Heart right ventricle (tissue), 16 donors: ENCODE data around the gene CKAP2. TPM values are rescaled to one million over a fixed set of nuclear protein-coding genes. Genes with fewer than 3 reads are reported as not detected.

Experiments used
- ATAC-seq, 8 donors: fragments of 200-7000 bp; cut with Tn5 transposase; one replicate each; pipeline ENCODE4 v1.9.1; 2020; ENCODE audit warnings: mild to moderate bottlenecking in 8 of 8, moderate library complexity in 8 of 8, moderate number of reproducible peaks in 1 of 8
- DNase-seq, 2 donors: peaks; one replicate each; pipeline ENCODE4 v3.0.0-alpha.2; 2020
- H3K27ac ChIP-seq, 10 donors: fragments of 200-600 bp; sonication (generic) in 2 of 10; one replicate each; pipeline versions ENCODE4 v1.5.0 to v1.8.0; 2020 to 2022; ENCODE audit warnings: mild to moderate bottlenecking in 3 of 10
- H3K27me3 ChIP-seq, 7 donors: fragments of 200-600 bp; one replicate each; pipeline ENCODE4 v1.8.0; 2021 to 2022; ENCODE audit warnings: mild to moderate bottlenecking in 2 of 7
- H3K36me3 ChIP-seq, 9 donors: fragments of 200-600 bp; sonication (generic) in 1 of 9; one replicate each; pipeline versions ENCODE4 v1.5.0 to v1.8.0; 2020 to 2022; ENCODE audit warnings: mild to moderate bottlenecking in 2 of 9
- H3K4me1 ChIP-seq, 9 donors: fragments of 200-600 bp; sonication (generic) in 1 of 9; one replicate each; pipeline versions ENCODE4 v1.5.0 to v1.8.0; 2020 to 2022; ENCODE audit warnings: mild to moderate bottlenecking in 4 of 9
- H3K4me3 ChIP-seq, 10 donors: fragments of 200-600 bp; sonication (generic) in 2 of 10; one replicate each; pipeline versions ENCODE4 v1.5.0 to v1.8.0; 2020 to 2022; ENCODE audit warnings: mild to moderate bottlenecking in 7 of 10, moderate library complexity in 2 of 10
- H3K9me3 ChIP-seq, 11 donors: fragments of 200-600 bp in 10 of 11; sonication (generic) in 2 of 11; one replicate each; pipeline versions ENCODE4 v1.5.0 to v1.8.0; 2013 to 2022; ENCODE audit warnings: mild to moderate bottlenecking in 2 of 11, control low read depth in 1 of 11, moderate library complexity in 1 of 11
- WGBS, 2 donors: extraction: QIAGEN DNeasy Blood & Tissue Kit; methylation state at CpG; one replicate each; pipeline ENCODE4 v1.1.7; 2013; ENCODE audit warnings: inconsistent platforms in 1 of 2; 5-methylcytosine and 5-hydroxymethylcytosine counted together
- intact Hi-C, 10 donors: fragments of 100-400 bp; cut with DNase I; formaldehyde crosslinking; loops; one replicate each; pipeline versions ENCODE4 v1.11.1 to v1.14.2; 2022
- polyA plus RNA-seq, 2 donors: library from polyadenylated mRNA; stranded (reverse); fragments of 200-250 nt; gene quantifications; one replicate each; pipeline ENCODE4 v1.2.3, GENCODE V29; 2013
- total RNA-seq, 10 donors: library from RNA; stranded (reverse); fragmentation: NEBNext Ultra II Directional in 3 of 10; extraction: Animal tissue kit (Norgen Biotek cat#: 25700) in 3 of 10; gene quantifications; one replicate each; pipeline versions ENCODE4 v1.2.1 to v1.2.4, GENCODE V29; 2021 to 2023
- TF ChIP-seq, protein P1 (sequence below), 9 donors: fragments of 200-600 bp; sonication (generic) in 2 of 9; IDR thresholded peaks; one replicate each; pipeline versions ENCODE4 v1.5.0 to v1.8.0; 2021 to 2022; ENCODE audit warnings: antibody characterized with exemption in 9 of 9, mild to moderate bottlenecking in 5 of 9, moderate library complexity in 1 of 9
- donor health status: Arrhythmogenic right ventricular cardiomyopathy.
- donor health status: ischemic (EF 13 %, LVEDD 7.1; RV severe dilation, severe dysfunction).
- donor health status: healthy with polysubstance abuse.
- donor health status: DM: no; HTN: yes; CAD: no.
- donor health status: DM: no; HTN: no; CAD: no.
- donor health status: ischemic (EF 25% LVEDD 6.9; RV normal size, moderate dysfunction).
- donor health status: ischemic (EF 25% LVEDD 5.7; RV mildly dilated, moderate dysfunction).
- donor health status: healthy.
- donor health status: DM: yes; HTN: yes; CAD: no.
- donor health status: Ischemic cardiomyopathy.
- donor health status: ischemic (EF 35%, LVEDD 5.7; RV mildly dilated, moderate dysfunction).
- donor health status: nonischemic (EF 11% LVEDD 7.7; RV severe dilation, severe dysfunction).
- donor health status: DM: yes; HTN: yes; CAD: no.
- donor health status: PGD.
- donor health status: ischemic (EF 29% LVEDD 5.4; RV normal size, mild dysfunction).
- donor health status: nonischemic (EF 23%, LVEDD 6.1; RV moderate dilation, normal function).

The CKAP2 gene
- total and polyA plus RNA-seq, 12 donors: 1.4 to 15.7 (median 8.1) TPM

DNA sequence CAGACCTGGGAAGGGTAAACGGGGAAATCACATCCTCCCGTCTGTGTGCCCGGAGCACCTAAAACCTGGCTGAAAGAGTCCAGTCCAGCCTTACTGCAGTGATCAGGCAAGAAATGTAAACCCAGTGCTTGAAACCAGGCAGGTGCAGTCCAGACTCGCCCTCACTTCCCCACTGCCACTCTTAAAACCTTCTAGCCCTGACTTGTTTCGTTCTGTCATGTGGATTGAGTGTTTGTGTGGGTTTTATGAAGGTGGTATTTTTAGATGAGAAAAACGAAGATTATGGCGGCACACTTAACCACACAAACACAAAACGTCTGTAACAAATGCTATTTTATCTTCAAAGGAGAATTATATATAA lies 839 bp upstream of the CKAP2 start:
- TF ChIP-seq, protein P1, sequence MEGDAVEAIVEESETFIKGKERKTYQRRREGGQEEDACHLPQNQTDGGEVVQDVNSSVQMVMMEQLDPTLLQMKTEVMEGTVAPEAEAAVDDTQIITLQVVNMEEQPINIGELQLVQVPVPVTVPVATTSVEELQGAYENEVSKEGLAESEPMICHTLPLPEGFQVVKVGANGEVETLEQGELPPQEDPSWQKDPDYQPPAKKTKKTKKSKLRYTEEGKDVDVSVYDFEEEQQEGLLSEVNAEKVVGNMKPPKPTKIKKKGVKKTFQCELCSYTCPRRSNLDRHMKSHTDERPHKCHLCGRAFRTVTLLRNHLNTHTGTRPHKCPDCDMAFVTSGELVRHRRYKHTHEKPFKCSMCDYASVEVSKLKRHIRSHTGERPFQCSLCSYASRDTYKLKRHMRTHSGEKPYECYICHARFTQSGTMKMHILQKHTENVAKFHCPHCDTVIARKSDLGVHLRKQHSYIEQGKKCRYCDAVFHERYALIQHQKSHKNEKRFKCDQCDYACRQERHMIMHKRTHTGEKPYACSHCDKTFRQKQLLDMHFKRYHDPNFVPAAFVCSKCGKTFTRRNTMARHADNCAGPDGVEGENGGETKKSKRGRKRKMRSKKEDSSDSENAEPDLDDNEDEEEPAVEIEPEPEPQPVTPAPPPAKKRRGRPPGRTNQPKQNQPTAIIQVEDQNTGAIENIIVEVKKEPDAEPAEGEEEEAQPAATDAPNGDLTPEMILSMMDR (IDR thresholded peaks at IDR 0.05): no peak
- Histone ChIP-seq H3K36me3 (peaks cover 0 to 22% (median 0%) of the 10 kb centered on the region in 9 donors), H3K4me3 (peak overlapping the region; percentile 66 to 88 (median 78)), H3K9me3 (no peaks in the 10 kb centered on the region), H3K27me3 (no peaks in the 10 kb centered on the region), H3K4me1 (peaks cover 0 to 34% (median 18%) of the 10 kb centered on the region in 9 donors), H3K27ac (peak overlapping the region in 4 of 10 donors; percentile 85 to 91 (median 87))
- DNase-seq (no peak), ATAC-seq (no peak)
- intact Hi-C loops: loop anchor here in 7 of 10 donors (5.0 to 10.0 kb wide), 8 partner anchors 52 to 450 kb away; partner anchors contain the start of genes NEK3 (in 1 of the 7) and SUGT1 (in 1 of the 7)
- 21 to 32% methylated on average over 8 of the region's 8 CpGs for WGBS, 2 donors

DNA sequence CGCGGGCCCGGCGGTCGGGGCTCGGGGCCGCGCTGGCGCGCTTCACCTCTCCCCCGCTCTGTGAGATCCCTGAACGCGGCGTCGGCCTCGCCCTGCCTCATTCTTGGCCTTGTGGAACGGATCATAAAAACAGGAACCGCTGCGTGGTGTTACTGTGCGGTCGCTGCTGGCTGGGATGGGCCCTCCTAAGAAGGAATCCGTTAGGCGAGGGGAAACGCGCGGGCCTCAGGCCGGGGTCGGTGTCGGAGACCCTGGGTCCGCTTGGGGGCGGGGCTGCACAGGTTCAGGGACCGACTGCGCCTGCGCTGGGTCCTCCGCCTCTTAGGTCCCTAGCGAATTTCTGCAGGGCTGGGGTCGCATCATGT lies 381 bp downstream of the CKAP2 start:
- peaks cover 0 to 33% (median 14%) of the 10 kb centered on the region in 9 donors for H3K4me1 ChIP-seq
- TF ChIP-seq, protein P1 (IDR thresholded peaks at IDR 0.05): no peak
- peak overlapping the region; percentile 51 to 93 (median 86) for H3K27ac ChIP-seq
- peaks cover 0 to 33% (median 0%) of the 10 kb centered on the region in 9 donors for H3K36me3 ChIP-seq
- intact Hi-C loops: loop anchor here in 4 of 10 donors (10.0 kb wide), 5 partner anchors 111 to 451 kb away; partner anchors contain the start of genes NEK3 (in 1 of the 4) and SUGT1 (in 1 of the 4)
- peak; percentile 47 to 78 (median 68) for ATAC-seq
- peak; percentile 56 to 77 for DNase-seq
- peak overlapping the region; percentile 66 to 88 (median 78) for H3K4me3 ChIP-seq
- H3K9me3 ChIP-seq: no peaks in the 10 kb centered on the region
- no peaks in the 10 kb centered on the region for H3K27me3 ChIP-seq
- WGBS, 2 donors: 0% methylated on average over 37 of the region's 37 CpGs

- no peak overlapping the region for H3K27ac ChIP-seq
- intact Hi-C loops: loop anchor here in 4 of 10 donors (10.0 kb wide), 5 partner anchors 115 to 455 kb away; partner anchors contain the start of genes NEK3 (in 1 of the 4) and SUGT1 (in 1 of the 4)
- no peak for ATAC-seq
These were observed 4.4 kb downstream of the CKAP2 start for GRCh38 chr13:52459668-52460067.

DNA sequence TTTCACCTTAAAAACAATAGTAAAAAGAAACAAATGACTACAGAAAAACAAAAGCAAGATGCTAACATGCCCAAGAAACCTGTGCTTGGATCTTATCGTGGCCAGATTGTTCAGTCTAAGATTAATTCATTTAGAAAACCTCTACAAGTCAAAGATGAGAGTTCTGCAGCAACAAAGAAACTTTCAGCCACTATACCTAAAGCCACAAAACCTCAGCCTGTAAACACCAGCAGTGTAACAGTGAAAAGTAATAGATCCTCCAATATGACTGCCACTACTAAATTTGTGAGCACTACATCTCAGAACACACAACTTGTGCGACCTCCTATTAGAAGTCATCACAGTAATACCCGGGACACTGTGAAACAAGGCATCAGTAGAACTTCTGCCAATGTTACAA lies 6.0 kb downstream of the CKAP2 start:
- intact Hi-C loops: no loop called here
- WGBS, 2 donors: 72 to 85% methylated on average over 3 of the region's 3 CpGs
- ATAC-seq (no peak), DNase-seq (no peak)
- TF ChIP-seq, protein P1 (IDR thresholded peaks at IDR 0.05): no peak
- H3K27me3 ChIP-seq: no peaks in the 10 kb centered on the region
- H3K36me3 ChIP-seq: peaks cover 0 to 89% (median 16%) of the 10 kb centered on the region in 9 donors
- no peaks in the 10 kb centered on the region for H3K9me3 ChIP-seq
- peaks cover 0 to 15% (median 2%) of the 10 kb centered on the region in 9 donors for H3K4me1 ChIP-seq
- H3K27ac ChIP-seq: no peak overlapping the region
- H3K4me3 ChIP-seq: no peak overlapping the region

More at GRCh38 chr13:52459668-52460067, 4.4 kb downstream of the CKAP2 start:
- no peak for DNase-seq
- Histone ChIP-seq H3K36me3 (peaks cover 0 to 73% (median 16%) of the 10 kb centered on the region in 9 donors), H3K4me3 (no peak overlapping the region), H3K9me3 (no peaks in the 10 kb centered on the region), H3K4me1 (peaks cover 0 to 20% (median 9%) of the 10 kb centered on the region in 9 donors), H3K27me3 (no peaks in the 10 kb centered on the region)
- 75 to 76% methylated on average over 6 of the region's 6 CpGs for WGBS, 2 donors
- TF ChIP-seq, protein P1 (IDR thresholded peaks at IDR 0.05): no peak
